Measurements from ENCODE around the gene LCK.
"Not testable (repeated sequence)": the region's sequence is repeated elsewhere in the genome, so short reads cannot be mapped to it uniquely, and the experiment has no call there.

LCK gene

DNA sequence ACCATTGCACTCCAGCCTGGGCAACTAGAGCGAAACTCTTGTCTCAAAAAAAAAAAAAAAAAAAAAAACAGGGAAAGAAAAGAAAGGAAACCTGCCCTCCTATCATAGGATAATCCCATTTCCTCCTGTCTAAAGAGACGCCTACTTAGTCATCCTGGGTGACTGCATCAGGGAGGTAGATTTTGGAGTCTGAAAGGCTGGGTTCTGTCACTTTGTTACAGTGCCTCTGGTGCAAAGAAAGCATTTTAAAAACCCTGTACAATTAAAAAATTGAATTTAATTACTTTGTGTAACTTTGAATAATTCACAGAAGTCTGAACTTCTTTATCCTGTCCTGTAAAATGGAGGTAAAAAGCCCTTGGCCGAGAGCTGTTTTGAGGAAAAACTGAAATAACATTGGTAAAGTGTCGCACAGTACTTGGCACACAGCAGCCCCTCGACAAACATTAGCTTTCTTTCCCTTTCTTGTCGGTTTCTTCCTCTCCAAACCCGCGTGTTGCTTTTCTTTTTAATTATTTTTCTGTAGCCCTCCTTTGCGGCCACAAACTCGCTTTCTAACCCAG, 40.2 kb downstream of the LCK start:
- Histone ChIP-seq H3K4me1 (ENCODE audit: control insufficient read depth, insufficient read depth, low read length) (peaks cover 40% of the 10 kb centered on the region), H3K4me3 (ENCODE audit: low read length) (peak overlapping the region; percentile 61), H3K9ac (ENCODE audit: low read length) (peak overlapping the region; percentile 96), H3K36me3 (ENCODE audit: control insufficient read depth, insufficient read depth, low read length) (no peaks in the 10 kb centered on the region), H3K27me3 (ENCODE audit: control insufficient read depth, insufficient read depth, low read length) (no peaks in the 10 kb centered on the region), H3K9me3 (ENCODE audit: control insufficient read depth, low read length) (no peaks in the 10 kb centered on the region)

DNA sequence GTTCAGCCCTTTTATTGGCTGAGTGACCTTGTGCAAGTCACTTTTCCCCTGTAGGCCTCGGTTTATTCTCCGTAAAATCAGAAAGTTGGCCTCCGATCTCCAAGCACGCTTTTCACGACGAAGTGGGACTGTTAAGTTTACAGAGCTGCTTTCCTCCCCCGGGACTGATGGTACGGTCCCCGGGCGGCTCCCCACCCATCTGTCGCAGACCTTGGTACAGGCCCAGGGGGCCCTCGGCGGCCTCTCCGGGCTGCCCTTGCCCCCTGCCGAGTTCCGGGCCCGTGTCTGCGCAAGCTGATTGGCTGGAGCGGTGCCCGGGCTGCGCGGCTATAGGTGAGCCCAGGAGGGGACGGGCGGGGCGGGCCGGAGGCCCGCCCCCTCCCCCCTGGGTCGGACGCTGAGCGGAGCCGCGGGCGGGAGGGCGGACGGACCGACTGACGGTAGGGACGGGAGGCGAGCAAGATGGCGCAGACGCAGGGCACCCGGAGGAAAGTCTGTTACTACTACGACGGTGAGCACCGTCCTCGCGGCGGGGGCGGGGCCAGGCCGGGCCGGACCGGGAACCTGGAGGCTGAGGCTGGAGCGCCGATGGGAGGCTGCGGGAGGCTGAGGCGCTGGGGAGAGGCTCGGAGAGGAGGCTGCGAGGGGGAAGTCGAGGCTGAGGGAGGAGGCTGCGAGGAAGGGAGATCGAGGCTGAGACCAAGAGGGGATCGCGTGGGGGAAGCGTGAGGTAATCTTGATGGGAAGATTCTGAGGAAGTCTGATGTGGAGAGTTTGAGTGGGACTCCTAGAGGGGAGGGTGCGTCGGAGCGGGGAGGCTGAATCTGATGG, 40.9 kb downstream of the LCK start, which contains the start of gene HDAC1:
Gene HDAC1, plus strand, starts transcription at position 376 of the 831 bp plus-strand sequence. Its CDS starts 87 bp downstream, at position 463.
- Histone ChIP-seq H3K9me3 (ENCODE audit: control insufficient read depth, low read length) (no peaks in the 10 kb centered on the region), H3K9ac (ENCODE audit: low read length) (peak within 1 kb of the TSS; percentile 96), H3K4me3 (ENCODE audit: low read length) (peak within 1 kb of the TSS; percentile 91), H3K27me3 (ENCODE audit: control insufficient read depth, insufficient read depth, low read length) (no peaks in the 10 kb centered on the region), H3K36me3 (ENCODE audit: control insufficient read depth, insufficient read depth, low read length) (no peaks in the 10 kb centered on the region), H3K4me1 (ENCODE audit: control insufficient read depth, insufficient read depth, low read length) (peaks cover 41% of the 10 kb centered on the region)

DNA sequence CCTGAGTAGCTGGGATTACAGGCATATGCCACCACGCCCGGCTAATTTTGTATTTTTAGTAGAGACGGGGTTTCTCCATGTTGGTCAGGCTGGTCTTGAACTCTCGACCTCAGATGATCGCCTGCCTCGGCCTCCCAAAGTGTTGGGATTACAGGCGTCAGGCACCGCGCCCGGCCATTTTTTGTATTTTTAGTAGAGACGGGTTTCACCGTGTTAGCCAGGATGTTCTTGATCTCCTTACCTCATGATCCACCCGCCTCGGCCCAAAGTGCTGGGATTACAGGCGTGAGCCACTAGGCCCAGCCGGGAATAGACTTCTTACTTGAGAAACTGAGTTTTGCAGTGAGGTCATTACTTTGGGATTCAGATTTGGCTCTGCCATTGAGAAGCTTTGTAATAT, 47.1 kb downstream of the LCK start:
- H3K4me1 ChIP-seq (ENCODE audit: control insufficient read depth, insufficient read depth, low read length): peaks cover 19% of the 10 kb centered on the region
- not testable (repeated sequence) for H3K4me3 ChIP-seq (ENCODE audit: low read length); H3K36me3 ChIP-seq (ENCODE audit: control insufficient read depth, insufficient read depth, low read length); H3K9me3 ChIP-seq (ENCODE audit: control insufficient read depth, low read length); H3K9ac ChIP-seq (ENCODE audit: low read length); H3K27me3 ChIP-seq (ENCODE audit: control insufficient read depth, insufficient read depth, low read length)

GRCh38 chr1:32299327-32299726, 48.3 kb downstream of the LCK start:
- no peak overlapping the region for H3K4me3 ChIP-seq (ENCODE audit: low read length)
- H3K4me1 ChIP-seq (ENCODE audit: control insufficient read depth, insufficient read depth, low read length): peaks cover 15% of the 10 kb centered on the region
- H3K9me3 ChIP-seq (ENCODE audit: control insufficient read depth, low read length): no peaks in the 10 kb centered on the region
- H3K9ac ChIP-seq (ENCODE audit: low read length): no peak overlapping the region
- H3K27me3 ChIP-seq (ENCODE audit: control insufficient read depth, insufficient read depth, low read length): no peaks in the 10 kb centered on the region
- peaks cover 6% of the 10 kb centered on the region for H3K36me3 ChIP-seq (ENCODE audit: control insufficient read depth, insufficient read depth, low read length)

- H3K27me3 ChIP-seq (ENCODE audit: control insufficient read depth, insufficient read depth, low read length): no peaks in the 10 kb centered on the region
- no peak overlapping the region for H3K9ac ChIP-seq (ENCODE audit: low read length)
- H3K36me3 ChIP-seq (ENCODE audit: control insufficient read depth, insufficient read depth, low read length): peaks cover 6% of the 10 kb centered on the region
- no peak overlapping the region for H3K4me3 ChIP-seq (ENCODE audit: low read length)
- no peaks in the 10 kb centered on the region for H3K4me1 ChIP-seq (ENCODE audit: control insufficient read depth, insufficient read depth, low read length)
- H3K9me3 ChIP-seq (ENCODE audit: control insufficient read depth, low read length): no peaks in the 10 kb centered on the region
Observed at GRCh38 chr1:32303358-32303757, 52.3 kb downstream of the LCK start.

GRCh38 chr1:32303997-32304622, 53.0 kb downstream of the LCK start:
- Histone ChIP-seq H3K9ac (ENCODE audit: low read length) (no peak overlapping the region), H3K4me3 (ENCODE audit: low read length) (no peak overlapping the region), H3K36me3 (ENCODE audit: control insufficient read depth, insufficient read depth, low read length) (peaks cover 6% of the 10 kb centered on the region), H3K9me3 (ENCODE audit: control insufficient read depth, low read length) (no peaks in the 10 kb centered on the region), H3K27me3 (ENCODE audit: control insufficient read depth, insufficient read depth, low read length) (no peaks in the 10 kb centered on the region), H3K4me1 (ENCODE audit: control insufficient read depth, insufficient read depth, low read length) (peaks cover 4% of the 10 kb centered on the region)

DNA sequence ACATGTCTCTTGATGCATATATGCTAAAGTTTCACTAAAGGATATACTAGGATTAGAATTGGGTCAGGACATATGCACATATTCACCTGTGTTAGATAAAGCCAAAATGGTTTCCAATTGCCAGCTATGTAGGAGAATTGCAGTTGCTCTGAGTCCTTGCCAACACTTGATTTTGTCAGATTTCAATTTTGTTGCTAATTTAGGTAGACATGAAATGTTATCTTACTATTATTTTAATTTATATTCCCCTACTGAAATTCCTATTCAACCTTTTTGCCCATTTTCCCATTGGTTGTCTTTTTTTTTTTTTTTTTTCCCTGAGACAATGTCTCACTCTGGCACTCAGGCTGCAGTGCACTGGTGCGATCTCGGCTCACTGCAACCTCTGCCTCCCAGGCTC, 54.2 kb downstream of the LCK start:
- no peak overlapping the region for H3K9ac ChIP-seq (ENCODE audit: low read length)
- H3K4me3 ChIP-seq (ENCODE audit: low read length): no peak overlapping the region
- peaks cover 3% of the 10 kb centered on the region for H3K36me3 ChIP-seq (ENCODE audit: control insufficient read depth, insufficient read depth, low read length)
- H3K9me3 ChIP-seq (ENCODE audit: control insufficient read depth, low read length): no peaks in the 10 kb centered on the region
- peaks cover 15% of the 10 kb centered on the region for H3K4me1 ChIP-seq (ENCODE audit: control insufficient read depth, insufficient read depth, low read length)
- H3K27me3 ChIP-seq (ENCODE audit: control insufficient read depth, insufficient read depth, low read length): no peaks in the 10 kb centered on the region

DNA sequence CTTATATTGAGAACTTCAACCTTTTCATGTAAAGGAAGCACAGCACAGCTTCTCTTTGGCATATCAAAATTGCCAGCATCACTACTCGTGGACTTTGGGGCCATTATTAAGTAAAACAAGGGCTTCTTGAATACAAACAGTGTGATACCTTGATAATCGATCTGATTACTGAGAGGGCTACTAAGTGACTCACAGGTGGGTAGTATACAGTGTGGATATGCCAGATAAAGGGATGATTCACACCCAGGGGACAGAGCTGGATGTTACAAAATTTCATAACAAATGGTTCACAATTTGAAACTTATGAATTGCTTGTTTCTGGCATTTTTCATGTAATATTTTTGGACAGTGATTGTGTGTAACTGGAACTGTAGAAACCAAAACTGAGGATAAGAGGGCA, 56.3 kb downstream of the LCK start:
- H3K9me3 ChIP-seq (ENCODE audit: control insufficient read depth, low read length): no peaks in the 10 kb centered on the region
- peaks cover 15% of the 10 kb centered on the region for H3K4me1 ChIP-seq (ENCODE audit: control insufficient read depth, insufficient read depth, low read length)
- H3K27me3 ChIP-seq (ENCODE audit: control insufficient read depth, insufficient read depth, low read length): no peaks in the 10 kb centered on the region
- H3K4me3 ChIP-seq (ENCODE audit: low read length): no peak overlapping the region
- H3K9ac ChIP-seq (ENCODE audit: low read length): no peak overlapping the region
- peaks cover 3% of the 10 kb centered on the region for H3K36me3 ChIP-seq (ENCODE audit: control insufficient read depth, insufficient read depth, low read length)

- H3K4me3 ChIP-seq (ENCODE audit: low read length): no peak overlapping the region
- no peaks in the 10 kb centered on the region for H3K9me3 ChIP-seq (ENCODE audit: control insufficient read depth, low read length)
- H3K4me1 ChIP-seq (ENCODE audit: control insufficient read depth, insufficient read depth, low read length): peaks cover 17% of the 10 kb centered on the region
- H3K27me3 ChIP-seq (ENCODE audit: control insufficient read depth, insufficient read depth, low read length): no peaks in the 10 kb centered on the region
- H3K9ac ChIP-seq (ENCODE audit: low read length): no peak overlapping the region
- no peaks in the 10 kb centered on the region for H3K36me3 ChIP-seq (ENCODE audit: control insufficient read depth, insufficient read depth, low read length)
Observed at GRCh38 chr1:32309960-32310359, 58.9 kb downstream of the LCK start.

GRCh38 chr1:32311709-32312393, 60.8 kb downstream of the LCK start:
- no peaks in the 10 kb centered on the region for H3K27me3 ChIP-seq (ENCODE audit: control insufficient read depth, insufficient read depth, low read length)
- H3K4me1 ChIP-seq (ENCODE audit: control insufficient read depth, insufficient read depth, low read length): peaks cover 24% of the 10 kb centered on the region
- no peaks in the 10 kb centered on the region for H3K36me3 ChIP-seq (ENCODE audit: control insufficient read depth, insufficient read depth, low read length)
- no peak overlapping the region for H3K4me3 ChIP-seq (ENCODE audit: low read length)
- H3K9ac ChIP-seq (ENCODE audit: low read length): no peak overlapping the region
- no peaks in the 10 kb centered on the region for H3K9me3 ChIP-seq (ENCODE audit: control insufficient read depth, low read length)

DNA sequence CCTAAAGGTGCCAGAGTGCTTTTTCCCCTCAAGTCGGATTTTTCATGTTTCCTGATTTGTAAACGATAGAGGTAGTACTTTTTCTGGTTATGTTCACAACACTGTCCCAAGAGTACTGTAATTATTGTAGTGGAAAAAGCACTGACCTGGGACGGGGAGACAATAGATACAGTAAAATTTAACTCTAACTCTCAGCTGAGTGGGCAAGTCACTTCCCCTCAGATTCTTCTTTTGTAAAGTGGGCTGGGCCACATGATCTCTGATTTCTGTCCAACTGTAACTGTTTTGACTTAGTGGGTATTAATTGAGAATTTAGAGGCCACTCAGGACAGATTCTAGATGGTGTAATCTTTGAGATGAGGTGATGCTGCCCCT, 65.8 kb downstream of the LCK start:
- no peaks in the 10 kb centered on the region for H3K27me3 ChIP-seq (ENCODE audit: control insufficient read depth, insufficient read depth, low read length)
- peaks cover 31% of the 10 kb centered on the region for H3K4me1 ChIP-seq (ENCODE audit: control insufficient read depth, insufficient read depth, low read length)
- no peaks in the 10 kb centered on the region for H3K9me3 ChIP-seq (ENCODE audit: control insufficient read depth, low read length)
- H3K36me3 ChIP-seq (ENCODE audit: control insufficient read depth, insufficient read depth, low read length): no peaks in the 10 kb centered on the region
- no peak overlapping the region for H3K9ac ChIP-seq (ENCODE audit: low read length)
- no peak overlapping the region for H3K4me3 ChIP-seq (ENCODE audit: low read length)

All from mucosa of stomach (tissue), 1 donor.